HCT116 (cell line): ENCODE measurements around the gene DDX39B. TPM values are rescaled to one million over a fixed set of nuclear protein-coding genes. Genes with fewer than 3 reads are reported as not detected.

Source experiments
- ATAC-seq: fragments of 200-7000 bp; cut with Tn5 transposase; 2 replicates; pipeline ENCODE4 v1.9.1; 2020; ENCODE audit warnings: mild to moderate bottlenecking, moderate library complexity
- BruUV-seq: library from RNA; stranded (reverse); fragments of 400-500 nt; replicated peaks from 2 replicates; lab custom pipeline; 2021; lab: Mats Ljungman, UMichigan
- CTCF ChIA-PET: fragments of 300-600 bp; sonication (Branson Sonifier 250); formaldehyde crosslinking; loops from one replicate; lab custom pipeline; 2021; ENCODE audit warnings: antibody characterized with exemption; lab: Charles Lee
- POLR2A ChIA-PET: fragments of 300-600, 350-600 bp; sonication (Branson Sonifier 250); formaldehyde crosslinking; loops from one replicate; lab custom pipeline; 2021; ENCODE audit warnings: antibody characterized with exemption; lab: Charles Lee
- RAD21 ChIA-PET, 2 experiments: fragments of 300-600 bp; sonication (Branson Sonifier 250); formaldehyde crosslinking; loops; one replicate each; lab custom pipeline; 2023; ENCODE audit warnings: low total read pairs in 2 of 2; ENCODE audit not compliant: uncharacterized antibody in 2 of 2, unreplicated experiment in 2 of 2, low non-redundant PET in 1 of 2; lab: Charles Lee
- DNase-seq: peaks from one replicate; pipeline ENCODE4 v3.0.0-alpha.2; 2010; ENCODE audit warnings: low read depth, low spot score
- H2AFZ ChIP-seq: fragments of 200-600 bp; shearing (Covaris generic), sonication (generic); 2 replicates; pipeline ENCODE4 v1.6.1; 2017; ENCODE audit warnings: low read depth, mixed run types, mixed read lengths, antibody characterized with exemption, low read length; ENCODE audit not compliant: poor library complexity, severe bottlenecking
- H3K27ac ChIP-seq: 2 replicates; pipeline ENCODE4 v1.5.1; 2012; ENCODE audit warnings: low read depth, low read length
- H3K27me3 ChIP-seq: fragments of 200-600 bp; sonication (generic); 2 replicates; pipeline ENCODE4 v1.6.1; 2016; ENCODE audit warnings: mixed run types, low read length, mixed read lengths; ENCODE audit not compliant: insufficient read depth
- H3K36me3 ChIP-seq, 2 experiments: fragments of 200-500 bp in 1 of 2; fragments of 200-600 bp in 1 of 2; sonication (Bioruptor generic) in 1 of 2; sonication (generic) in 1 of 2; 2 replicates each; pipeline versions ENCODE4 v1.5.1 to v1.6.1; 2014 to 2016; ENCODE audit warnings: low read length in 2 of 2, inconsistent platforms in 1 of 2, mixed read lengths in 1 of 2, mixed run types in 1 of 2; ENCODE audit not compliant: insufficient read depth in 2 of 2, control insufficient read depth in 1 of 2
- H3K4me1 ChIP-seq, 2 experiments: fragments of 200-600 bp in 1 of 2; sonication (generic) in 1 of 2; 2 replicates each; pipeline versions ENCODE4 v1.5.1 to v1.6.1; 2012 to 2017; ENCODE audit warnings: low read length in 2 of 2, inconsistent platforms in 1 of 2, mild to moderate bottlenecking in 1 of 2, mixed read lengths in 1 of 2, mixed run types in 1 of 2, moderate library complexity in 1 of 2; ENCODE audit not compliant: insufficient read depth in 2 of 2, control insufficient read depth in 1 of 2
- H3K4me2 ChIP-seq: fragments of 200-600 bp; sonication (generic); 2 replicates; pipeline ENCODE4 v1.6.1; 2017; ENCODE audit warnings: mixed run types, low read length, mixed read lengths
- H3K4me3 ChIP-seq, 2 experiments: fragments of 200-600 bp in 1 of 2; sonication (generic) in 1 of 2; replicated peaks in 1 of 2; 2 replicates each; pipeline ENCODE4 v1.5.1; 2011 to 2016; ENCODE audit warnings: low read length in 2 of 2, control low read depth in 1 of 2, low read depth in 1 of 2, mild to moderate bottlenecking in 1 of 2, mixed read lengths in 1 of 2, mixed run types in 1 of 2
- H3K79me2 ChIP-seq: fragments of 200-600 bp; sonication (generic); 2 replicates; pipeline ENCODE4 v1.6.1; 2017; ENCODE audit warnings: mild to moderate bottlenecking, mixed run types, low read length, moderate library complexity, mixed read lengths; ENCODE audit not compliant: insufficient read depth
- H3K9ac ChIP-seq: fragments of 200-600 bp; sonication (generic); 2 replicates; pipeline ENCODE4 v1.6.1; 2016; ENCODE audit warnings: low read length, mixed read lengths
- H3K9me2 ChIP-seq: fragments of 200-600 bp; sonication (generic), shearing (Covaris generic); 2 replicates; pipeline ENCODE4 v1.6.1; 2017; ENCODE audit warnings: mixed run types, mild to moderate bottlenecking, moderate library complexity; ENCODE audit not compliant: insufficient read depth
- H3K9me3 ChIP-seq, 2 experiments: fragments of 200-500 bp in 1 of 2; fragments of 200-600 bp in 1 of 2; sonication (Bioruptor generic) in 1 of 2; sonication (generic) in 1 of 2; 2 replicates each; pipeline ENCODE4 v1.6.1; 2014 to 2017; ENCODE audit warnings: low read length in 2 of 2, mixed read lengths in 2 of 2, inconsistent platforms in 1 of 2, low read depth in 1 of 2, mild to moderate bottlenecking in 1 of 2, mixed run types in 1 of 2, moderate library complexity in 1 of 2; ENCODE audit not compliant: control insufficient read depth in 1 of 2, insufficient read depth in 1 of 2
- H4K20me1 ChIP-seq: fragments of 200-600 bp; sonication (generic), shearing (Covaris generic); 2 replicates; pipeline ENCODE4 v1.6.1; 2017; ENCODE audit warnings: mixed run types, mild to moderate bottlenecking, moderate library complexity; ENCODE audit not compliant: insufficient read depth
- POLR2A ChIP-seq: IDR thresholded peaks from 2 replicates; pipeline ENCODE4 v1.7.0; 2011; ENCODE audit warnings: borderline replicate concordance; ENCODE audit not compliant: insufficient read depth, insufficient read length; ENCODE audit errors: extremely low read depth
- REST ChIP-seq: IDR thresholded peaks from 2 replicates; pipeline ENCODE4 v1.6.1; 2012; ENCODE audit warnings: low read depth
- TCF7L2 ChIP-seq: IDR thresholded peaks from 2 replicates; pipeline ENCODE4 v1.7.0; 2011; ENCODE audit warnings: borderline replicate concordance, inconsistent platforms; ENCODE audit not compliant: insufficient read depth, insufficient read length; ENCODE audit errors: extremely low read depth
- intact Hi-C: fragments of 100-400 bp; cut with micrococcal nuclease; formaldehyde crosslinking; loops from 2 replicates; pipeline ENCODE4 v1.10.0; 2022
- total RNA-seq: library from RNA; stranded (reverse); gene quantifications from one replicate; pipeline ENCODE4 v1.2.1, GENCODE V29; 2021; ENCODE audit not compliant: unreplicated experiment

The DDX39B gene
- total RNA-seq, 1 experiment from 2014 or later: 545 TPM

DNA sequence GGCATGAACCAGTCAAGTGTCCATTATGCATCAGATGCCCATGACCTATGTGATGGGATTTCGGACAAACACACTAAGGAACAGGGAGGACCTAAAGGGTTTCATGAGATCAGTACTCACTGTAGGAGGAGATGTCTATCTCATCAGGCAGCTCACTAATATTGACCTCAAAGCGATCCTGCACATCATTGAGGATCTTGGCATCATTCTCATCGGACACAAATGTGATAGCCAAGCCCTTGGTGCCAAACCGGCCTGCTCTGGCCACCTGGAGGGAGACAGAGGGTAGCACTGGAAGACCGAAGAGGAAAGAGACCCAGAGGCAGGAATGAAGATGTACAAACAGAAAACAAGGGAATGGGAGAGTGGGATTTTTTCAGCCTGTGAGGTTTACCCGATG, 11.1 kb downstream of the DDX39B start:
- ChIA-PET RAD21 (no interaction called here), CTCF (no interaction called here), POLR2A (interaction anchor here (1.3 kb wide), 2 partner anchors 11 to 35 kb away, joined by 3 to 6 read pairs; partner anchors contain the start of gene DDX39B)
- no peak for DNase-seq
- no peak overlapping the region for H3K4me3 ChIP-seq
- BruUV-seq: no TSS peak
- H3K9me2 ChIP-seq: no peaks in the 10 kb centered on the region
- H3K36me3 ChIP-seq: peaks cover 43 to 52% of the 10 kb centered on the region in 2 experiments; a peak in 3 of 4 replicates
- ATAC-seq: no peak
- no peak overlapping the region for H3K27ac ChIP-seq
- TF ChIP-seq REST: no peak
- TF ChIP-seq POLR2A: no peak
- no peak for TF ChIP-seq TCF7L2
- no peaks in the 10 kb centered on the region; a peak in 1 of 4 replicates for H3K4me1 ChIP-seq
- no peak overlapping the region for H3K9ac ChIP-seq
- H3K79me2 ChIP-seq: peaks cover 32% of the 10 kb centered on the region
- H2AFZ ChIP-seq: no peak overlapping the region
- no peak overlapping the region for H3K4me2 ChIP-seq
- intact Hi-C loops: no loop called here
- peaks cover 19% of the 10 kb centered on the region; the same call in 1 of the 2 replicates for H4K20me1 ChIP-seq
- no peaks in the 10 kb centered on the region for H3K27me3 ChIP-seq
- no peaks in the 10 kb centered on the region for H3K9me3 ChIP-seq
